Gastroesophageal sphincter (tissue), 3 donors: ENCODE data around the gene KLK6.

Source experiments
- CTCF ChIP-seq, 4 experiments: fragments of 200-600 bp in 2 of 4; fragments of 450-650 bp in 2 of 4; sonication (generic) in 1 of 4; IDR thresholded peaks; one replicate each; pipeline ENCODE4 v1.5.1; 2017 to 2019; ENCODE audit warnings: antibody characterized with exemption in 4 of 4, mild to moderate bottlenecking in 2 of 4, moderate library complexity in 2 of 4
- EP300 ChIP-seq: sonication (generic); formaldehyde crosslinking; IDR thresholded peaks from one replicate; pipeline ENCODE4 v1.6.1; 2017; ENCODE audit warnings: antibody characterized with exemption, mild to moderate bottlenecking
- POLR2A ChIP-seq, 2 donors: fragments of 450-650 bp; IDR thresholded peaks; one replicate each; pipeline ENCODE4 v1.6.1; 2017; ENCODE audit warnings: antibody characterized with exemption in 2 of 2, mild to moderate bottlenecking in 2 of 2, moderate library complexity in 1 of 2
- POLR2AphosphoS5 ChIP-seq: sonication (generic); formaldehyde crosslinking; IDR thresholded peaks from one replicate; pipeline ENCODE4 v1.6.1; 2017; ENCODE audit warnings: antibody characterized with exemption

- TF ChIP-seq CTCF (IDR thresholded peaks at IDR 0.05) (no peak), POLR2AphosphoS5 (no peak), POLR2A (IDR thresholded peaks at IDR 0.05) (no peak), EP300 (no peak)
Observed at GRCh38 chr19:50909240-50910070, 59.9 kb downstream of the KLK6 start.
